HG03159 (cell line): Measurements from ENCODE around the gene PEX11B.
A peak's percentile ranks its signal among the peaks of the same experiment; 100 is the strongest.

Experiments used
- ATAC-seq: cut with Tn5 transposase; IDR thresholded peaks from one replicate; pipeline ENCODE4 v1.9.1; 2021; ENCODE audit warnings: mild to moderate bottlenecking, moderate library complexity; ENCODE audit not compliant: unreplicated experiment

PEX11B gene

DNA sequence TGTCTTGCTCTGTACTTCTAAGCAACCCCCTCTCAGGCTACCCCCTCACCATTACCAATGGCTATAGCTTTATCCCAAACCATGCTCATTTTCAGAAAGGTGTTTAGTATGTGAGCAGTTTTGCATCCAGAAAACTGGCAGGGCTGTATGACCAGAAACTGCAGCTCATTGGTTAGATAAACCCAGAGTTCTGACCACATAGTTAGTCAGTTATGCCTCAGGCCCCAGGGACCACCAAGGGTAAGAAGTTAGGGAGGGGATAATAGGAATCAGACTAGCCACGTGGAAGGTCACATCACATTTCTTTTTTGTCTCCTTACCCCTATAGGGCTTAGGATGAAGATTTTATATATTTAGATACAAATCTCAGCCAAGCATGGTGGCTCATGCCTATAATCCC, 9.9 kb downstream of the PEX11B start:
- no peak for ATAC-seq

DNA sequence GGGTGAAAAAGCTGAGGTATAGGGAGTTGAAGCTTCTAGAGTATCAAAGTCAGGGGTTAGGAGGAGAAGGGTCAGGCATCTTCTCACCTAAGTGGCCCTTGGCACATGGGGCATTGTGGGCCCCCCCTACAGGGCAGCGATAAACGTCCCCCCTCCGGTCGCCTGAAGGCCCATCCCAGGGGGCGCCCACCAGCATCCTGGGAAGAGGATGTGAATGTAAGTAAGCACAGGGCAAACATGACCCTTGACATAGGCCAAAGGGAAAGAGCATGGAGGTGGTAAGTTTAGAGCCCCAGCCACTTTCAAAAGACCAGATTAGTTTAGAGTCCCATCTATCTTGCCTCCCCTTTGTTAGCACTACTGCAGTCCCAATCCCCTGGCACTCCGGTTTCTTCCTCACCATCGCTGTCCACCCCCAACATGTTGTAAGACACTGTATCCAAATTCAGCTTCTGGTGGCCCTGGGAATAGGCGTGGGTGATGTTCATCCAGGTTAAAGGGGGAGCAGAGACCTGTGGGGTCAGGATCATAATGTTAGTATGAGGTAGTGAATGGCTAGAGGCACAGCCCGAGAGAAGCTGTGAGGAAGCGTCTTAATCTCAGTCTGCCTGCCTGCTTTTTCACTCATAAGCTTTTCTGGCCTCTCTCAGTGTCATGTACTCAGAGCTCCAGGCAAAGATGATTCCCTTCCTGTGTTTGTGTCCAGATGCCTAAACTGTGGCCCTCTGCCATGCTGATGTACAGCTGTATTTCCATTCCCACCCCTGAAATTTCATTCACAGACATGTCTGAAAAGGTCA, 11.4 kb downstream of the PEX11B start:
- no peak for ATAC-seq

- no peak for ATAC-seq
Measured at GRCh38 chr1:145901312-145902021, 17.1 kb downstream of the PEX11B start.

GRCh38 chr1:145898756-145899155, 19.8 kb downstream of the PEX11B start:
- ATAC-seq: no peak

DNA sequence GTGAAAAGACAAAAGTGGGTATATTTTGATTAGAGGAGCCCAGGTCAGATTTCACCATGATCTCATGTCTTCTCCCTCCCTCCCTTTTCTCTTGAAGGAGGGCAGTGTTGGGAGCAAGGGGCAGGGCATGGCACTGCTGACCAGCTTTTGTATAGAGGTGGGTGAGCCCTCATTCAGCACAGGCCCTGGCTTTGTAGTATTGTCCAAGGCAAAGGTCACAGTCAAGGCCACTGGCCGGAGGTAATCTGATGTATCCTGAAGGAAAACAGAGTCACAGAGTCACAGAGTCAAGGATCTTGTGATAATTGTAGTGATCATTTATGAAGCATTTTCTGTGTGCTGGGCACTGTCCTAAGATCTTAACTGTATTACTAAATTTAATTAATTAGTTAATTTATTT, 20.5 kb downstream of the PEX11B start:
- no peak for ATAC-seq

- ATAC-seq: no peak
Measured at GRCh38 chr1:145895471-145895870, 23.0 kb downstream of the PEX11B start.

DNA sequence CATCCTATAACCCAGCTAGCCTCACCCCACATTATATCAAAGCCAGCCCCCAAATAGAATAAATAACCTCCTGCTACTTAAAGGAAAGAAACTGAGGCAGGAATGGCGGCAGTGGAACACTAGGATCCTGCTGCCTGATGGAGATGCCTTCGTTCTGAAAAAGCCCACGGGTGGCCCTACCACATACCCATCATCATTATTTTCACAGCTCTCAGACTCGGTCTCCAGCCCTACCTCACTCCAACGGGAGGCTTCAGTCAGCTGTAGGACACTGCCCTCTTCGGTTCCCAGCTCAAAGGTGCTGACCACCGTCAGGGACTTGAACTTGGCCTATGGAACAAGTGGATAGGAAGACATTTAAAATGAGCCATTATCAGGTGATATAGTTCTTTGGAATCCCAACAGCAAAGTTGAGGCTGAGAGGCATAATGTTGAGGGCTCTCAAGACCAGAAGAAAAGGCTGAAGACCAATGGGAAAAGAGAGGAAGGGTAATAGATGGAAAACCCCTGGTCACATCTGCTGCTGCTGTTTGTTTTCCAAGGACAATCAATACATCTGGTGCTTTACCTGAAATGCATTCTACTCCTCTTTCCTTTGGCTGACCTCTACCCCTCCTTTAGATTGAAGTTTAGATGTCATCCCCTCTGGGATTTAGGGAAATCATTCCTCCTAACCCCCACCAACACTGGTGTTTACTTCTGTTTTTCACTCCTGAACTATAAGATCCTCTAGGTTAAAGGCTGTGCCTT, 25.0 kb downstream of the PEX11B start:
- no peak for ATAC-seq

- ATAC-seq: no peak
Measured at GRCh38 chr1:145892486-145893087, 25.9 kb downstream of the PEX11B start.

DNA sequence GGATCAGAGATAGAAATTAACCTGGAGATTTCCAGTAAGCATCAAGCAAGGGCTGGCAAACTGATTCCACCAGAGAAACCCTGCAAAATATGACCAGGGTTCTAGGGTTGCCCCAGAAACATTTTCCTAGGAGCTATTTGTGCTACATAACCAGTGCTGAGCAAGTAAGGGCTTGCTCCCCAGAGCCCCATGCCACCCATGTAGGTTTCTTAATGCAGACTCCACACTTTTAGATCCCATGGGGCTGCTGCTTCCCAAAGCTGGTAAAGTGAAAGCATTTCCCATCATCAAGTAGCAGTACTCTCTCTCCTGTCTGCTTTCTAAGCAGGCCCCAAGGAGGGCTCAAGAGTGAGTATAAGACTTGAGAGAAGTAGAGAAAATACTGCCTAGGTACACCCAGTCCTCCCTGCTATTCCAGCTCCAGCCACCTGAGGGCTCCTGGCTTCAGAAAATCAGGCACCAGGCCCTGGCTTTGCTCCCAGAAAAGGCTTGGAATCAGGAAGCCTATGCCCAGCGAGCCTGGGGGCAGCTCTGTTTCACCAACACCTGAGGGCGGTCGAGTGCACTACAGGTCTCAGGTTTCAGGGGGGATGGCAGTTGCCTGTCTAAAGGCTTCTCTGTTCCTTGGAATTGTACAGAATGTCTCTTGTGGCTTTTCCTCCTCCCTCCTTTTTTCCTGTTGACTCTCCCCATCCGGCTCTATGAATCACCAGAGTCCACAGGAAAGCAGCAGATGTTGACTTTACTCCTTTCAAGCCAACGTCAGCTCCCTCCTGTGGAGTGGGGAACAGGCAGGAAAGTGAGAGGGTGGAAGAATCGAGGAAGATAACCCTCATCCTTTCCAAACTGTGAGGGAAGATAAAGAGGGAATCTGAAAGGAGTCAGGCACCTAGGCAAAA, 26.7 kb downstream of the PEX11B start:
- no peak for ATAC-seq

DNA sequence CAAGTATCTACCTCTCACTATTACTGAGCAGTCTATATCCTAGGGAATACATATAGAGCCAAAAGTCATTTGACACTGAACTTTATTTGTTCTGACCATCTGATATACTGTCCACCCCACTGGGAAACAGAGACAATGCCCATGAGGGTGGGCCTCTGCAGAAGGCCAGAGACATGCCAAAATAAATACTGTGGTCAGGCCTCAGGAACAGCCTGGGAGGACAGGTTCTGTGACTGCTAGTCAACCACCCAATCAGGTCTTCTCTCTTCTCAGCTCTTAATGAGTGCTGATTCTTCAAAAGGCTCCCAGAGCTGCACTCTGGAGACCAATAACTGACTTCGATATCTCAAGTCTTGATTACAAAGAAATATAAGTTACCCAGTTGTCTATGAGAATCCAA, 27.4 kb downstream of the PEX11B start:
- ATAC-seq: no peak

DNA sequence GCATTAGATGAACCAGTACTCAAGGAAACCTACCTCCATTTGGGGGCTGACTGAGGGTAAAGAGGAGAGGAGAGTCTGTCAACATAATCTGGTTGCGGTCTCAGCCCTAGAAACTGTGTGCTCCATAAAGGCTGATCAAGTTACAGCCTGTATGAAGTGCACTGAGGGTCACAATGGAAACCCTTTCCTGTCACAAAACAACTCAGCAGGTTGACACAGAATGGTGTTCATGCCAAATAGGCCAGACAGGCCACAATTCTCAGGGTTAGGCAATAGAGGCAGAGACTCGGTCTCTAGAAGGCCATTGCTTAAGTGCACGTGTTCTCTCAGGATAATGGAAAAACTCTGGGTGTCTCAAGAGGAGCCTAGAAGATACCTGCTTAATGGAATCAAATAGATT, 28.8 kb downstream of the PEX11B start:
- no peak for ATAC-seq

DNA sequence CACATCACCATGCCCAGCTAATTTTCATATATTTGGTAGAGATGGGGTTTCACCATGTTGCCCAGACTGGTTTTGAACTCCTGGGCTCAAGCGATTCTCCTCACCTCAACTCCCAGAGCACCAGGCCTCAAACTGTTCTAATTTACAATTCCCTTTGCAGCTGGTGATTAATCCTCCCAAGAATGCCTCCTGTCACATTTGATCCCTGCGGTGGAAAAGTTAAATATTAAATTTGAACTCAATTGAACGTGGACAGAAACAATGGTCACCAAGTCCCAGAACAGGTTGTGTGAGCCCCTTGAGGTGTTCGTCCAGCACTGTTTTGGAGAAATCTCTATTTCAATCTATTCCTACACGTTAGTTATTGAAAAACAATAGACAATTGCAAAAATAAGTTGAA, 30.9 kb downstream of the PEX11B start:
- ATAC-seq: no peak

- ATAC-seq: no peak
Measured at GRCh38 chr1:145886816-145887215, 31.7 kb downstream of the PEX11B start.

DNA sequence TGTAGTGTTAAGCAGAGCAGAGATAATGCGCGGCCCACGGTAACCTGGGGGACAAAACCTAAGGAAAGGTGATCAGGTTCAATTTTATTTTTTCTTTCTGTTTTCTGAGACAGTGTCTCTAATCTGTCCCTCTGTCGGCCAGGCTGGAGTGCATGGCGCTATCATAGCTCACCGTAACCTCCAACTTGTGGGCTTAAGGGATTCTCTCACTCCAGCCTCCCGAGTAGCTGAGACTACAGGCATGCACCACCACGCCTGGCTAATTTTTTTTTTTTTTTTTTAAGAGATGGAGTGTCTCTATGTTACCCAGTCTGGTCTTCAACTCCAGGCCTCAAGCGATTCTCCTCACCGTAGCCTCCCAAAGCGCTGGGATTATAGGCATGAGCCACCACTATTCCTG, 32.1 kb downstream of the PEX11B start:
- no peak for ATAC-seq

DNA sequence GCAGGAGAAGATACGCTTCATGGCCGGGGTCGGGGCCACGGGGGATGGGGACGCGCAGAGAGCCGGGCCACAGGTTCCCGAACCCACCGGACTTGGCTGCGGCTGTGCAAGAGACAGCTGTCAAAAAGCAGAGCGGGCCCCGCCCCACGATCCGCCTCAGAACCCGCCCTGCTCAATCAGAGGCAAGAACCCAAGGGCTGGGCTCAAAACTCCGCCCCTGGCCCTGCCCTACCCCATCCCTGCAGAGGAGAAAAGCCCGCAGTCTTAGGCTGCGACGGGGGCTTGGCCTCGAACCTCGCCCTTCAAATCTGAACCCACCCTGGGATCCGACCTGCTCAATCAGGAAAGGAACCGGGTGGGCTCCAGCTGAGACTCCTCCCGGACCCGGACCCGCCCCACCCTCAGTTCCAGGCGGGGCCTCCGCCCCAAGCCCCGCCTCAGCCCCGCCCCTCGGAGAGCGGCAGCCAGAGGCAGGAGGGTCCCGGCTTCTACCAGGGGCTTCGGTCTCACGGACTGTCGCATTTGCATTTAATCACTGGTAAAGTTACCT, 32.7 kb downstream of the PEX11B start, which contains the start of gene ANKRD35:
Gene ANKRD35, minus strand, starts transcription at position 129 of the 550 bp plus-strand sequence. Its CDS starts 108 bp downstream, at position 21.
- ATAC-seq: peak; percentile 99

DNA sequence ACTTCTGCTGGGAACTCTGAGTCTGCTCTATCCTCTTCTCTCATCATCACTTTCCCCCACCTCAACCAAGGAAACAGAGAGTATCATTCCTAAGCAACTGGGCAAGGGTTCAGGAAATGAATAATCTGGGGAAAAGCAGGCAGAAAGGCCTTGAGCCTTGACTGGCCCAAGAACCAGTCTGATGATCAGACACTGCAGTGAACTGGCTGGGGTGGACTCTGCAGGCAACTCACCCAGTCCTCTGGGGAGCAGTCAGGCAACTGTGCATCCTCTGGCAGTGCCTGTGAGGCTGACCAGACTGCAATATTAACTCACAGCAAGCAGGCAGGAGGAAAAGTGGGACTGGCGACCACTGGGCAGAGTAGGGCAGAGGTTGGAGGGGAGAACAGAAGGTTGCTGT, 33.8 kb downstream of the PEX11B start:
- ATAC-seq: no peak

- ATAC-seq: no peak
Measured at GRCh38 chr1:145879775-145880174, 38.7 kb downstream of the PEX11B start.

GRCh38 chr1:145878724-145879123, 39.8 kb downstream of the PEX11B start:
- ATAC-seq: no peak

GRCh38 chr1:145877923-145878486, 40.5 kb downstream of the PEX11B start:
- no peak for ATAC-seq

DNA sequence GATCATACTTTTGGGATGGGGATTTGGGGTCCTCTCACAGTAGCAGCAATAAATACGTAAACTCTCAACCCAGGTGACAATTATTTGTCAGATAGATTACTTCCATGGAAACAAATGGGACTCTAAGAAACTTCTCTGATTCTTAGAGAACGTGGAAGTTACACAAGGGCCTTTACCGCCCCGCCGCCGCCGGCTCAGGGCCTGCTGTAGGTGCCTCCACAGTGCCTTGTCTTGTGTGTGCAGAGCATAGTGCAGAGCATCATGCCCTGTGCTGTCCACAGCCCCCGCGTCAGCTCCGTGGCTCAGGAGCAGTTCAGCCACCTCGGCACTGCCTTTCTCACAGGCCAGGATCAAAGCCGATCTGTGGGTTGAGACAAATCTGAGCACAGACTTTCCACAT, 43.9 kb downstream of the PEX11B start:
- no peak for ATAC-seq
